Lung (tissue), 12 donors: ENCODE data around the gene LDB2. TPM values are rescaled to one million over a fixed set of nuclear protein-coding genes. Genes with fewer than 3 reads are reported as not detected.

Experiments
- ATAC-seq: fragments of 200-7000 bp; cut with Tn5 transposase; one replicate; pipeline ENCODE4 v1.9.1; 2020; ENCODE audit warnings: moderate number of reproducible peaks; ENCODE audit not compliant: insufficient read depth, low FRiP score
- DNase-seq, 3 donors: peaks; one replicate each; pipeline ENCODE4 v3.0.0-alpha.2; 2013 to 2017
- H3K27ac ChIP-seq, 2 donors: one replicate each; pipeline ENCODE4 v1.5.1; 2013; ENCODE audit warnings: mild to moderate bottlenecking in 2 of 2, moderate library complexity in 2 of 2, control low read depth in 1 of 2, inconsistent platforms in 1 of 2, low read depth in 1 of 2, low read length in 1 of 2
- H3K27me3 ChIP-seq, 3 donors: one replicate each; pipeline ENCODE4 v1.5.1; 2013; ENCODE audit warnings: low read length in 2 of 3; ENCODE audit not compliant: control insufficient read depth in 3 of 3, insufficient read depth in 3 of 3
- H3K36me3 ChIP-seq, 4 donors: one replicate each; pipeline ENCODE4 v1.5.1; 2013; ENCODE audit warnings: low read length in 4 of 4, mild to moderate bottlenecking in 1 of 4, moderate library complexity in 1 of 4; ENCODE audit not compliant: control insufficient read depth in 4 of 4, insufficient read depth in 4 of 4
- H3K4me1 ChIP-seq, 5 donors: one replicate each; pipeline ENCODE4 v1.5.1; 2013; ENCODE audit warnings: low read length in 5 of 5, mild to moderate bottlenecking in 2 of 5, moderate library complexity in 1 of 5; ENCODE audit not compliant: control insufficient read depth in 5 of 5, insufficient read depth in 5 of 5
- H3K4me3 ChIP-seq: one replicate; pipeline ENCODE4 v1.5.1; 2013; ENCODE audit warnings: mild to moderate bottlenecking, control low read depth, moderate library complexity
- H3K9ac ChIP-seq, 2 donors: one replicate each; pipeline ENCODE4 v1.5.1; 2013; ENCODE audit warnings: low read length in 2 of 2, control low read depth in 1 of 2; ENCODE audit not compliant: insufficient read depth in 1 of 2
- H3K9me3 ChIP-seq, 4 donors: one replicate each; pipeline ENCODE4 v1.5.1; 2013; ENCODE audit warnings: low read length in 3 of 4, mild to moderate bottlenecking in 1 of 4, moderate library complexity in 1 of 4; ENCODE audit not compliant: control insufficient read depth in 4 of 4, insufficient read depth in 3 of 4
- WGBS, 2 donors: extraction: QIAGEN DNeasy Blood & Tissue Kit; methylation state at CpG; one replicate each; pipeline ENCODE4 v1.1.7; 2013; 5-methylcytosine and 5-hydroxymethylcytosine counted together
- polyA plus RNA-seq, 2 donors: library from polyadenylated mRNA; stranded (reverse); fragments of 200-250 nt; gene quantifications; one replicate each; pipeline ENCODE4 v1.2.1, GENCODE V29; 2013
- total RNA-seq, 2 donors: library from RNA; depleted of rRNA in 1 of 2; stranded (reverse); fragments of >200 nt in 1 of 2; gene quantifications; one replicate each; pipeline ENCODE4 v1.2.1, GENCODE V29; 2014 to 2021
- TF ChIP-seq, protein P1 (sequence below): IDR thresholded peaks from 2 replicates; pipeline ENCODE4 v1.5.1; 2012; ENCODE audit warnings: mild to moderate bottlenecking; ENCODE audit errors: control extremely low read depth, extremely low read depth
- donor health status: control.
- donor health status: control.
- donor health status: Bipolar disorder and iron deficiency.
- donor health status: healthy.
- donor health status: DM: yes; HTN: yes; CAD: no.

LDB2 gene
- total and polyA plus RNA-seq, 4 donors: 18.1 to 147 (median 46.1) TPM

DNA sequence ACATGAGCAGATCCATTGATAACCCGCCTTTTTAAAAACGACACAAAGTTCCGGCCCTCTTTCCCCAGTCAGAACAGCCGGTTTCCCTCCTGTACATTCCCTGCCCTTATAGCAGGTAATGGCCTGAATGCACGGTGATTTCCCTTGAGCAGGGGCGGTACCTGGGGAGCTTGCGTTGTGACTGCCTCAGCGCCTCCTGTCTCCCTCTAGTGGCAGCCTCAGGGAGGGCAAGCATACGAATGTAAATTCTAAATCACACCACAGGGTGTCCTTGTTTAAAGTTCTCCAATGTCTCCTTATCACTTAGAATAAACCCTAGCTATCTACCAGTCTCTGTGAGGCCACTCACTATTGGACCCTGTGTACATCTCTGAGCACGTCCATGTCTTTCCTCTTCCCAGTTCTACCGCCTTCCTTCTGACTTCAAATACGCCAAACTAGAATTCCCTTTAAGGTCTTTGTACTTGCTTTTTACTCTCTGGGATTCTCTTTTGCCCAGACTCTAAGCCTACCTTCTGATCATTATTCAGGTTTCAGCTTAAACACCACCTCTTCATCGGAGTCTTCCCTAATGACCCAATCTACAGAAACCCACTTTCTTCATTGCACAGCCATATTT, 18.4 kb upstream of the LDB2 start:
- Histone ChIP-seq H3K27me3 (no peaks in the 10 kb centered on the region), H3K27ac (no peak overlapping the region), H3K36me3 (no peaks in the 10 kb centered on the region), H3K9ac (no peak overlapping the region), H3K4me1 (no peaks in the 10 kb centered on the region), H3K4me3 (no peak overlapping the region), H3K9me3 (peaks cover 0 to 3% (median 0%) of the 10 kb centered on the region in 4 donors)
- DNase-seq (peak in 1 of 3 donors; percentile 22), ATAC-seq (no peak)
- WGBS, 2 donors: 64 to 73% methylated on average over 13 of the region's 13 CpGs
- TF ChIP-seq, protein P1, sequence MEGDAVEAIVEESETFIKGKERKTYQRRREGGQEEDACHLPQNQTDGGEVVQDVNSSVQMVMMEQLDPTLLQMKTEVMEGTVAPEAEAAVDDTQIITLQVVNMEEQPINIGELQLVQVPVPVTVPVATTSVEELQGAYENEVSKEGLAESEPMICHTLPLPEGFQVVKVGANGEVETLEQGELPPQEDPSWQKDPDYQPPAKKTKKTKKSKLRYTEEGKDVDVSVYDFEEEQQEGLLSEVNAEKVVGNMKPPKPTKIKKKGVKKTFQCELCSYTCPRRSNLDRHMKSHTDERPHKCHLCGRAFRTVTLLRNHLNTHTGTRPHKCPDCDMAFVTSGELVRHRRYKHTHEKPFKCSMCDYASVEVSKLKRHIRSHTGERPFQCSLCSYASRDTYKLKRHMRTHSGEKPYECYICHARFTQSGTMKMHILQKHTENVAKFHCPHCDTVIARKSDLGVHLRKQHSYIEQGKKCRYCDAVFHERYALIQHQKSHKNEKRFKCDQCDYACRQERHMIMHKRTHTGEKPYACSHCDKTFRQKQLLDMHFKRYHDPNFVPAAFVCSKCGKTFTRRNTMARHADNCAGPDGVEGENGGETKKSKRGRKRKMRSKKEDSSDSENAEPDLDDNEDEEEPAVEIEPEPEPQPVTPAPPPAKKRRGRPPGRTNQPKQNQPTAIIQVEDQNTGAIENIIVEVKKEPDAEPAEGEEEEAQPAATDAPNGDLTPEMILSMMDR: peak; percentile 33

DNA sequence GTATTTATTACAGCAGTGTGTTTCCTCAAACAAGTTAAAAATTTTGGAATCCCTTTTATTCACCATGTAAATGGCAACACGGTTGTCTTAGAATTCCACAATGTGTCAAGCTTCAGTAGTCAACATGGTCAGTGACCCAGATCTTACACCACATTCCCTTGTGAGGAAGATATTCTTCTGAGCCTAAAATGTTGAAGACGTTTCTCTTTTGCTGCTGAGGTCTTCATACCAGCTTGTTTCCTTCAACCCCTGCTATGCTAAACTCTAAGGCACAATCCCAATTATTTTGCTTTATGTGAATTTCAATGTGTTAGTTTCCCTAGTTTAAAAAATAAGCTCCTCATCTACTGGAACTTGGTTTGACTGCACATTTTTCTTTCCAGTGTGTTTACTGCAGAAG, 17.6 kb upstream of the LDB2 start:
- H3K27me3 ChIP-seq: no peaks in the 10 kb centered on the region
- no peak overlapping the region for H3K9ac ChIP-seq
- DNase-seq: peak in 2 of 3 donors; percentile 18 to 58
- H3K9me3 ChIP-seq: peaks cover 0 to 3% (median 0%) of the 10 kb centered on the region in 4 donors
- H3K4me3 ChIP-seq: no peak overlapping the region
- no peak for ATAC-seq
- H3K27ac ChIP-seq: no peak overlapping the region
- TF ChIP-seq, protein P1: no peak
- 79 to 80% methylated on average over 2 of the region's 2 CpGs for WGBS, 2 donors
- H3K36me3 ChIP-seq: no peaks in the 10 kb centered on the region
- no peaks in the 10 kb centered on the region for H3K4me1 ChIP-seq

DNA sequence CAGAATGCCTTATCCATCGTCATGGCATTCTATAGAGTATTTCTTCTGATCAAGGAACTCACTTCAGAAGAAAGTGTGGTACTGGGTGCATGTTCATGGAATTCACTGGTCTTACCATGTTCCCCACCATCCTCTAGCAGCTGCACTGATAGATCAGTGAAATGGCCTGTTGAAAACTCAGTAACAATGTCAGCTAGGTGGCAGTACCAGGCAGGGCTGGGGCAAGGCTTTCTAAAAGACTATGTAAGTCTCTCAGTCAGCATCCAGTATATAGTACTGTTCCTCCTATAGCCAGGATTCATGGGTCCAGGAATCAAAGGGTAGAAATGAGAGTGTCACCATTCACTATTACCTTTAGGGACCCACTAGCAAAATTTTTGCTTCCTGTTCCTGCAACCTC, 15.8 kb upstream of the LDB2 start:
- WGBS, 2 donors: 93 to 98% methylated on average over 1 of the region's 1 CpG
- Histone ChIP-seq H3K9me3 (peaks cover 0 to 3% (median 0%) of the 10 kb centered on the region in 4 donors), H3K27ac (no peak overlapping the region), H3K36me3 (no peaks in the 10 kb centered on the region), H3K4me1 (peaks cover 0 to 5% (median 0%) of the 10 kb centered on the region in 5 donors), H3K27me3 (no peaks in the 10 kb centered on the region), H3K4me3 (no peak overlapping the region), H3K9ac (no peak overlapping the region)
- ATAC-seq: peak; percentile 47
- no peak for DNase-seq
- TF ChIP-seq, protein P1: no peak

DNA sequence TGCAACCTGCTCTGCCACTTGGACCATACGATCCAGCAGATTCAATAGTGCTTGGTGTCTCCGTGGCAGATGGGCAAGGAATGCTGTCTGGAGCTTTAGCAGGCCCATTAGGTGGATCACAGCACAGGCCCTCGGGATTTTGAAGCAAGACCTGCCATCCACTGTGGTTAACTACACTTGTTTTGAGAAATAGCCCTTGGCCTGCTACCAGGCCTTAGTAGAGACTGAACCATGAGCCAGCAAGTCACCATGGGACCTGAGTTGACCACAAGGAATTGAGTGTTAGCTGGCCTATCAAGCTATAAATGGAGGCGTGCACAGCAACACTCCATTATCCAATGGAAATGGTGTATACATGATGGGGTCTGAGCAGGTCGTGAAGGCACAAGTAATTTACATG, 14.5 kb upstream of the LDB2 start:
- Histone ChIP-seq H3K27me3 (peaks cover 0 to 4% (median 0%) of the 10 kb centered on the region in 3 donors), H3K27ac (no peak overlapping the region), H3K9ac (no peak overlapping the region), H3K36me3 (no peaks in the 10 kb centered on the region), H3K4me3 (no peak overlapping the region), H3K9me3 (peaks cover 0 to 3% (median 0%) of the 10 kb centered on the region in 4 donors), H3K4me1 (peaks cover 0 to 9% (median 0%) of the 10 kb centered on the region in 5 donors)
- ATAC-seq: no peak
- no peak for DNase-seq
- WGBS, 2 donors: 92% methylated on average over 5 of the region's 5 CpGs
- TF ChIP-seq, protein P1: no peak
